Osteoblast (primary cell): Measurements from ENCODE around the gene KRTAP9-3. TPM values are rescaled to one million over a fixed set of nuclear protein-coding genes. Genes with fewer than 3 reads are reported as not detected.

ENCODE experiments used
- DNase-seq: peaks from one replicate; pipeline ENCODE4 v3.0.0; 2011; ENCODE audit warnings: low spot score, mixed read lengths; ENCODE audit not compliant: insufficient read length; ENCODE audit errors: missing footprints
- H2AFZ ChIP-seq: 2 replicates; pipeline ENCODE4 v1.6.0; 2011; ENCODE audit warnings: mild to moderate bottlenecking, low read length
- H3K27ac ChIP-seq: 2 replicates; pipeline ENCODE4 v1.5.1; 2011; ENCODE audit warnings: mild to moderate bottlenecking, low read depth, low read length, moderate library complexity
- H3K27me3 ChIP-seq: 2 replicates; pipeline ENCODE4 v1.6.0; 2012; ENCODE audit warnings: mild to moderate bottlenecking, control low read depth, inconsistent platforms, low read length, moderate library complexity; ENCODE audit not compliant: insufficient read depth
- H3K36me3 ChIP-seq: 2 replicates; pipeline ENCODE4 v1.5.1; 2011; ENCODE audit warnings: mild to moderate bottlenecking, low read length, control low read depth, moderate library complexity; ENCODE audit not compliant: insufficient read depth
- H3K4me1 ChIP-seq: 2 replicates; pipeline ENCODE4 v1.5.1; 2011; ENCODE audit warnings: mild to moderate bottlenecking, low read length, control low read depth, moderate library complexity; ENCODE audit not compliant: insufficient read depth
- H3K4me2 ChIP-seq: 2 replicates; pipeline ENCODE4 v1.6.0; 2011; ENCODE audit warnings: mild to moderate bottlenecking, low read length; ENCODE audit not compliant: insufficient read depth
- H3K4me3 ChIP-seq: fragments of 200-600 bp; sonication (generic); 3 replicates; pipeline ENCODE4 v1.5.1; 2012; ENCODE audit warnings: mild to moderate bottlenecking, low read length, inconsistent platforms; ENCODE audit not compliant: insufficient read depth
- H3K79me2 ChIP-seq: 2 replicates; pipeline ENCODE4 v1.6.0; 2012; ENCODE audit warnings: mild to moderate bottlenecking, low read length, control low read depth, inconsistent platforms; ENCODE audit not compliant: insufficient read depth
- H3K9me3 ChIP-seq: 2 replicates; pipeline ENCODE4 v1.5.1; 2011; ENCODE audit warnings: low read depth, low read length, control low read depth
- H4K20me1 ChIP-seq: 2 replicates; pipeline ENCODE4 v1.6.0; 2012; ENCODE audit warnings: mild to moderate bottlenecking, low read length, control low read depth; ENCODE audit not compliant: insufficient read depth
- total RNA-seq: library from RNA; depleted of rRNA; stranded (reverse); fragments of >200 nt; gene quantifications from 2 replicates; pipeline ENCODE4 v1.2.3, GENCODE V29; 2012
- TF ChIP-seq, protein P1 (sequence below): IDR thresholded peaks from 2 replicates; pipeline ENCODE4 v1.5.1; 2011; ENCODE audit warnings: mild to moderate bottlenecking, low read depth, low read length, moderate library complexity; ENCODE audit errors: extremely low read depth

KRTAP9-3 gene
- total RNA-seq, 1 donor: not detected

- TF ChIP-seq, protein P1, sequence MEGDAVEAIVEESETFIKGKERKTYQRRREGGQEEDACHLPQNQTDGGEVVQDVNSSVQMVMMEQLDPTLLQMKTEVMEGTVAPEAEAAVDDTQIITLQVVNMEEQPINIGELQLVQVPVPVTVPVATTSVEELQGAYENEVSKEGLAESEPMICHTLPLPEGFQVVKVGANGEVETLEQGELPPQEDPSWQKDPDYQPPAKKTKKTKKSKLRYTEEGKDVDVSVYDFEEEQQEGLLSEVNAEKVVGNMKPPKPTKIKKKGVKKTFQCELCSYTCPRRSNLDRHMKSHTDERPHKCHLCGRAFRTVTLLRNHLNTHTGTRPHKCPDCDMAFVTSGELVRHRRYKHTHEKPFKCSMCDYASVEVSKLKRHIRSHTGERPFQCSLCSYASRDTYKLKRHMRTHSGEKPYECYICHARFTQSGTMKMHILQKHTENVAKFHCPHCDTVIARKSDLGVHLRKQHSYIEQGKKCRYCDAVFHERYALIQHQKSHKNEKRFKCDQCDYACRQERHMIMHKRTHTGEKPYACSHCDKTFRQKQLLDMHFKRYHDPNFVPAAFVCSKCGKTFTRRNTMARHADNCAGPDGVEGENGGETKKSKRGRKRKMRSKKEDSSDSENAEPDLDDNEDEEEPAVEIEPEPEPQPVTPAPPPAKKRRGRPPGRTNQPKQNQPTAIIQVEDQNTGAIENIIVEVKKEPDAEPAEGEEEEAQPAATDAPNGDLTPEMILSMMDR: no peak
- no peak for DNase-seq
- H3K27ac ChIP-seq: no peak overlapping the region
- H3K4me1 ChIP-seq: no peaks in the 10 kb centered on the region
- no peak overlapping the region for H3K4me2 ChIP-seq
- H3K27me3 ChIP-seq: no peaks in the 10 kb centered on the region
- H3K9me3 ChIP-seq: no peaks in the 10 kb centered on the region
- no peak overlapping the region for H2AFZ ChIP-seq
- no peaks in the 10 kb centered on the region for H4K20me1 ChIP-seq
- H3K79me2 ChIP-seq: no peaks in the 10 kb centered on the region
- no peak overlapping the region for H3K4me3 ChIP-seq
- H3K36me3 ChIP-seq: no peaks in the 10 kb centered on the region
Observed at GRCh38 chr17:41258406-41258805, 26.2 kb downstream of the KRTAP9-3 start.

- H3K36me3 ChIP-seq: no peaks in the 10 kb centered on the region
- H4K20me1 ChIP-seq: no peaks in the 10 kb centered on the region
- no peak overlapping the region for H3K4me2 ChIP-seq
- no peaks in the 10 kb centered on the region for H3K27me3 ChIP-seq
- no peak overlapping the region for H2AFZ ChIP-seq
- TF ChIP-seq, protein P1: no peak
- DNase-seq: no peak
- no peak overlapping the region for H3K27ac ChIP-seq
- H3K4me1 ChIP-seq: no peaks in the 10 kb centered on the region
- no peaks in the 10 kb centered on the region for H3K79me2 ChIP-seq
- no peaks in the 10 kb centered on the region for H3K9me3 ChIP-seq
- H3K4me3 ChIP-seq: no peak overlapping the region
Observed at GRCh38 chr17:41263212-41263611, 31.0 kb downstream of the KRTAP9-3 start.

DNA sequence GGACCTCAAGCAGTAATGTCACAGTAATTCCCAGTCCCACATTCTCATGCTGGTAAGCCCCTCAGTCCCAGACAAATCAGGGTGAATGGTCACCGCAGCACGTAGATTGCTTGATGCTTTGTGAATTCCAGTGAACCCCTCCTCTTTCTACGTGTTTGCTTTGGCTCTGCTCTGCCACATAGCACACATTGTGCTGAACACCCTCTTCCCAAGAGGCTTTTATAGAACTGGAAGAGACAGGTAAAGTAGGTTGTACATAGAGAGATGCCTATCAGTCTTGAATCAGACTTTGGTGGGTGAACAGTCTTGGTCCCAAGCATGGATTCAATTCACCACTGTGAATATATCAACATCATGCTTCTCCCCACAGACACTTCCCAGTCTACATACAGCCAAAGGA lies 32.4 kb downstream of the KRTAP9-3 start:
- Histone ChIP-seq H3K27ac (no peak overlapping the region), H3K36me3 (no peaks in the 10 kb centered on the region), H3K4me3 (no peak overlapping the region), H4K20me1 (no peaks in the 10 kb centered on the region), H3K4me2 (no peak overlapping the region), H3K79me2 (no peaks in the 10 kb centered on the region), H2AFZ (peak overlapping the region; percentile 5), H3K27me3 (no peaks in the 10 kb centered on the region), H3K9me3 (no peaks in the 10 kb centered on the region), H3K4me1 (no peaks in the 10 kb centered on the region)
- no peak for DNase-seq
- TF ChIP-seq, protein P1: no peak

DNA sequence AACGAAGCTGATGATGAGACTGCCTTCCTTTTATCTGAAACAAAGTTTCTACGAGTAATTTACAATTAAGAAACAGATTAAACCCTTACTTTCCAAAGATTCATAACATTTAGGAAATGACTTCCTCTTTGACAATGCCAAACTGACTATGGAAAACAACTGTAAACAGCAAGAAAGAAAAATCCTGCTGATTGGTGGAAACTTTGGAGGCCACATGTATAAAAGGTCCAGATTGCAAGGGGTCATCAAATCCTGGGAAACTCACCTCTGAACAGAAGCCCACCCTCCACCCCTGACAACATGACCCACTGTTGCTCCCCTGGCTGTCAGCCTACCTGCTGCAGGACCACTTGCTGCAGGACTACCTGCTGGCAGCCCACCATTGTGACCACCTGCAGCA lies 32.8 kb downstream of the KRTAP9-3 start, which contains the start of gene KRTAP9-6:
KRTAP9-6 (plus strand) TSS at position 301 of the 400 bp plus-strand sequence; CDS start at position 301, 0 bp downstream.
- Histone ChIP-seq H3K27ac (no peak within 1 kb of the TSS), H3K36me3 (no peaks in the 10 kb centered on the region), H3K27me3 (no peaks in the 10 kb centered on the region), H3K79me2 (no peaks in the 10 kb centered on the region), H4K20me1 (no peaks in the 10 kb centered on the region), H3K9me3 (no peaks in the 10 kb centered on the region), H3K4me2 (no peak within 1 kb of the TSS), H3K4me1 (no peaks in the 10 kb centered on the region), H3K4me3 (no peak within 1 kb of the TSS), H2AFZ (peak within 1 kb of the TSS; percentile 5)
- TF ChIP-seq, protein P1: no peak
- DNase-seq: no peak
